SK-N-SH treated with all-trans-retinoic acid at 6 μM for 48 hours (cell line): ENCODE measurements around the gene PRR36.

Experiments
- BACH2 ChIP-seq: fragments of 250-450 bp; sonication (Bioruptor Pico); IDR thresholded peaks from 2 replicates; pipeline ENCODE4 v1.9.0; 2021; ENCODE audit warnings: mild to moderate bottlenecking, borderline replicate concordance
- POU6F1 ChIP-seq: fragments of 250-450 bp; sonication (Bioruptor Pico); IDR thresholded peaks from 2 replicates; pipeline ENCODE4 v1.8.0; 2021; ENCODE audit warnings: low read depth, mild to moderate bottlenecking, moderate library complexity, borderline replicate concordance
- RARB ChIP-seq: fragments of 250-450 bp; sonication (Bioruptor Pico); IDR thresholded peaks from 2 replicates; pipeline ENCODE4 v1.8.0; 2021; ENCODE audit warnings: mild to moderate bottlenecking, moderate library complexity
- ZC3H10 ChIP-seq: fragments of 250-450 bp; sonication (Bioruptor Pico); IDR thresholded peaks from 2 replicates; pipeline ENCODE4 v1.5.1; 2021; ENCODE audit warnings: mild to moderate bottlenecking, moderate library complexity
- ZFP30 ChIP-seq: fragments of 450-650 bp; formaldehyde crosslinking; IDR thresholded peaks from 2 replicates; pipeline ENCODE4 v1.5.0; 2022; ENCODE audit warnings: mild to moderate bottlenecking, moderate library complexity
- ZNF8 ChIP-seq: fragments of 450-650 bp; formaldehyde crosslinking; IDR thresholded peaks from 2 replicates; pipeline ENCODE4 v1.5.0; 2020; ENCODE audit warnings: mild to moderate bottlenecking, moderate library complexity

DNA sequence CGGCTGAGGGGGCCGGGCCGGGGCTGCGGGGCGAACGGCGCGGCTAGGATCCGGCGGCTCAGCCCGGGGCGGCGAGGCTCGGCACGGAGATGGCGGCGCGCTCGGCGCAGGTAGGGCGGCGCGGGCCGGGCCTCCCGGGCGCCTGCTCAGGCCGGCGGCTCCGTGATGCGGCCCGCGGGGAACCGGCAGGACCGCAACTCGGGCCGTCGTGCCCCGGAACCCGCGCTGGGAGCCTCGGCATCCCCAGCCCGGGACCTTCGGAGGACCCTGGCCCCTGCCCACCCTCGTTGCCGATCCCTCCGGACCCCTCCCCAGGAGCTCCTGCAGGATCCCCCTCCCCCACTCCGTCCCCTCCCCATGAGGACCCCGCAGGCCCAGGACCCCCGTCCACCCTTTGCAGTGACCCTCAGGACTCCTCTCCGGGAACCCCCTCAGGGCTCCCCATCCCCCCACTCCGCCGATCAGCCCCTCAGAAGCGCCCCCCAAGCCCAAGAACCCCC, 43.9 kb downstream of the PRR36 start:
- TF ChIP-seq RARB (CRISPR knock-in tag) (no peak), BACH2 (CRISPR knock-in tag) (no peak), ZC3H10 (CRISPR knock-in tag) (no peak), POU6F1 (no peak), ZNF8 (CRISPR knock-in tag) (no peak), ZFP30 (CRISPR knock-in tag) (no peak)
